PC-9 (cell line): ENCODE data around the gene STXBP2. TPM values are rescaled to one million over a fixed set of nuclear protein-coding genes. Genes with fewer than 3 reads are reported as not detected.
A peak's percentile ranks its signal among the peaks of the same experiment; 100 is the strongest.

Experiments used
- BruUV-seq: library from RNA; stranded (reverse); fragments of 400-500 nt; replicated peaks from 2 replicates; lab custom pipeline; 2021; lab: Mats Ljungman, UMichigan
- CTCF ChIA-PET: fragments of 300-600 bp; sonication (Branson Sonifier 250); formaldehyde crosslinking; loops from one replicate; lab custom pipeline; 2022; ENCODE audit warnings: antibody characterized with exemption; lab: Charles Lee
- POLR2A ChIA-PET: fragments of 300-600 bp; sonication (Branson Sonifier 250); formaldehyde crosslinking; loops from one replicate; lab custom pipeline; 2022; ENCODE audit warnings: antibody characterized with exemption; ENCODE audit not compliant: unreplicated experiment; lab: Charles Lee
- DNase-seq, 2 experiments: peaks; one replicate each; pipeline versions ENCODE4 v3.0.0 to v3.0.0-alpha.2; 2015 to 2022; ENCODE audit warnings: mixed read lengths in 1 of 2
- H2AFZ ChIP-seq: fragments of 200-600 bp; sonication (generic); 2 replicates; pipeline ENCODE4 v1.8.1; 2017; ENCODE audit warnings: antibody characterized with exemption
- H3F3A ChIP-seq: fragments of 200-600 bp; sonication (generic); 2 replicates; pipeline ENCODE4 v1.8.1; 2017; ENCODE audit warnings: antibody characterized with exemption, mild to moderate bottlenecking, low read depth; ENCODE audit not compliant: insufficient read depth
- H3K27ac ChIP-seq: fragments of 200-600 bp; sonication (generic); 2 replicates; pipeline ENCODE4 v1.6.1; 2016; ENCODE audit warnings: mixed run types
- H3K27me3 ChIP-seq: fragments of 200-600 bp; sonication (generic); 2 replicates; pipeline ENCODE4 v1.6.1; 2016; ENCODE audit warnings: low read depth, mixed run types; ENCODE audit not compliant: insufficient read depth
- H3K36me3 ChIP-seq: fragments of 200-600 bp; sonication (generic); 2 replicates; pipeline ENCODE4 v1.6.1; 2016; ENCODE audit warnings: low read depth, mixed run types
- H3K4me1 ChIP-seq: fragments of 200-600 bp; sonication (generic); replicated peaks from 2 replicates; pipeline ENCODE4 v1.6.1; 2016; ENCODE audit warnings: mixed run types; ENCODE audit not compliant: insufficient read depth
- H3K4me2 ChIP-seq: fragments of 200-600 bp; sonication (generic); 2 replicates; pipeline ENCODE4 v1.6.1; 2017; ENCODE audit warnings: mixed run types
- H3K4me3 ChIP-seq: fragments of 200-600 bp; sonication (generic); 2 replicates; pipeline ENCODE4 v1.6.1; 2016; ENCODE audit warnings: mixed run types
- H3K79me2 ChIP-seq: fragments of 200-600 bp; sonication (generic); 2 replicates; pipeline ENCODE4 v1.6.1; 2017; ENCODE audit warnings: low read depth, mixed run types
- H3K9me2 ChIP-seq: fragments of 200-600 bp; sonication (generic); 2 replicates; pipeline ENCODE4 v1.8.1; 2017; ENCODE audit warnings: mild to moderate bottlenecking; ENCODE audit not compliant: insufficient read depth
- H3K9me3 ChIP-seq: fragments of 200-600 bp; sonication (generic); 2 replicates; pipeline ENCODE4 v1.8.1; 2016; ENCODE audit warnings: low read depth; ENCODE audit not compliant: insufficient read depth
- H4K20me1 ChIP-seq: fragments of 200-600 bp; sonication (generic); 2 replicates; pipeline ENCODE4 v1.8.1; 2017; ENCODE audit not compliant: insufficient read depth
- CTCF ChIP-seq: fragments of 200-600 bp; sonication (generic); conservative IDR thresholded peaks from 2 replicates; pipeline ENCODE4 v1.6.1; 2017; ENCODE audit warnings: mixed run types, antibody characterized with exemption, mild to moderate bottlenecking, moderate library complexity
- EZH2 ChIP-seq: fragments of 200-600 bp; sonication (generic); IDR thresholded peaks from 2 replicates; pipeline ENCODE4 v1.8.0; 2017; ENCODE audit warnings: antibody characterized with exemption, low read depth
- intact Hi-C: fragments of 100-400 bp; cut with micrococcal nuclease; formaldehyde crosslinking; loops from one replicate; pipeline ENCODE4 v1.10.0; 2022; ENCODE audit not compliant: unreplicated experiment
- total RNA-seq: library from RNA; stranded (reverse); gene quantifications from 2 replicates; pipeline ENCODE4 v1.2.3, GENCODE V29; 2021

The STXBP2 gene
- total RNA-seq, 1 experiment from 2014 or later: 148 TPM

DNA sequence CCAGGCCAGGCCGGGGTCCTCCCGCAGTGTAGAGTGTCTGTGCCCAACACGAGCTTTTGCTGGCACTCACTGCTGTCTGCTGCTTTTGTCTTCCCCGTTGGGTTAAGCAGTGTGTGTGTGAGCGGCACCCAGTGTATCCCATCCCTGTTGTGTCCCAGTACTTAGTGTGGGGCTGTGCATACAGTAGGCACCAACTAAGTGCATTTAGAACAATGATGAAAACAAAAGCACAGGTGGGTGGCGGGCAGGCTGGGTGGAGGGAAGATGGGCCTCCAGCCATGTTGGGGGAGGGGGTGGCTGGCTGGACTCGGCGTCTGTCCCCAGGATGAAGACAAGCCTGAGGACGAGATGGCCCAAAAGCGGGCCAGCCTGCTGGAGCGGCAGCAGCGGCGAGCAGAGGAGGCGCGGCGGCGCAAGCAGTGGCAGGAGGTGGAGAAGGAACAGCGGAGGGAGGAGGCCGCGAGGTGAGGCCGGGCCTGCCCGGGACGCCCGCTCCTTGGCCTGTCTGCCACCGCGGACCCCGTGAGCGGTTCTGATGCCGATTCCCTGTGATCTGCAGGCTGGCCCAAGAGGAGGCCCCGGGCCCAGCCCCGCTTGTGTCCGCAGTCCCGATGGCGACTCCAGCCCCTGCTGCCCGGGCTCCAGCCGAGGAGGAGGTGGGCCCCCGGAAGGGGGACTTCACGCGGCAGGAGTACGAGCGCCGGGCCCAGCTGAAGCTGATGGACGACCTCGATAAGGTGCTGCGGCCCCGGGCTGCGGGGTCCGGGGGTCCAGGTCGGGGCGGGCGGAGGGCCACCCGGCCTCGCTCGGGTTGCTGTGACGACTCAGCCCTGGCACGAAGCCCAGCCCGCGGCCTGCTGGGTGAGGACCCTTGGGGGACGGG, 21.8 kb upstream of the STXBP2 start:
- Histone ChIP-seq H3K36me3 (peaks cover 6% of the 10 kb centered on the region; the same call in 1 of the 2 replicates), H3K79me2 (no peaks in the 10 kb centered on the region), H3K27ac (no peak overlapping the region), H3K4me3 (no peak overlapping the region), H3K9me2 (no peaks in the 10 kb centered on the region), H3F3A (peaks cover 28% of the 10 kb centered on the region), H3K4me1 (peaks cover 28% of the 10 kb centered on the region), H3K4me2 (no peak overlapping the region), H3K27me3 (no peaks in the 10 kb centered on the region), H2AFZ (no peak overlapping the region), H3K9me3 (no peaks in the 10 kb centered on the region), H4K20me1 (no peaks in the 10 kb centered on the region; the same call in 1 of the 2 replicates)
- BruUV-seq: no TSS peak
- ChIA-PET CTCF (no interaction called here), POLR2A (no interaction called here)
- peak in 1 of 2 experiments; percentile 26 for DNase-seq
- no peak for TF ChIP-seq CTCF
- TF ChIP-seq EZH2: no peak
- intact Hi-C loops: no loop called here

DNA sequence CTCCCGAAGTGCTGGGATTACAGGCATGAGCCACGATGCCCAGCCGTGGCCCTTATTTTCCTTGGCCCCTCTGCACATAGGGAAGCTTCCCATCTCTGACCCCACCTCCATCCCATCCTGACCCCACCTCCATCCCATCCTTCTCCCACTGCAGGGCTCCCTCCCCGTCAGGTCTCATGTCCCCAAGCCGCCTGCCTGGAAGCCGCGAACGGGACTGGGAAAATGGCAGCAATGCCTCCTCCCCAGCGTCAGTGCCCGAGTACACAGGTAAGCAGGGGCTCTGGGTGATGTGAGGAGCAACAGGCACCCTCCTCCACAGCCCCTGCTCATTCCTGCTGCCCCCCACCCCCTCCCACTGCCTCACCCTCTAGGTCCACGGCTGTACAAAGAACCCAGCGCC, 19.7 kb upstream of the STXBP2 start:
- no TSS peak for BruUV-seq
- H3K36me3 ChIP-seq: peaks cover 11% of the 10 kb centered on the region; the same call in 1 of the 2 replicates
- H4K20me1 ChIP-seq: no peaks in the 10 kb centered on the region
- H2AFZ ChIP-seq: no peak overlapping the region
- intact Hi-C loops: no loop called here
- no peaks in the 10 kb centered on the region for H3K9me3 ChIP-seq
- no peaks in the 10 kb centered on the region for H3K79me2 ChIP-seq
- DNase-seq: peak in 1 of 2 experiments; percentile 25
- peaks cover 30% of the 10 kb centered on the region for H3K4me1 ChIP-seq
- no peak for TF ChIP-seq EZH2
- TF ChIP-seq CTCF: no peak
- H3K4me3 ChIP-seq: no peak overlapping the region
- peaks cover 31% of the 10 kb centered on the region for H3F3A ChIP-seq
- no peaks in the 10 kb centered on the region for H3K9me2 ChIP-seq
- ChIA-PET CTCF (no interaction called here), POLR2A (interaction anchor here (0.5 to 0.7 kb wide), 2 partner anchors 21 to 1252 kb away, joined by 15 to 30 read pairs; no protein-coding TSS in a partner anchor)
- no peak overlapping the region for H3K4me2 ChIP-seq
- H3K27me3 ChIP-seq: no peaks in the 10 kb centered on the region
- H3K27ac ChIP-seq: no peak overlapping the region

GRCh38 chr19:7617735-7618134, 19.2 kb upstream of the STXBP2 start:
- BruUV-seq: no TSS peak
- Histone ChIP-seq H3K9me3 (no peaks in the 10 kb centered on the region), H4K20me1 (no peaks in the 10 kb centered on the region), H3K4me3 (no peak overlapping the region), H3K9me2 (no peaks in the 10 kb centered on the region), H3K4me1 (peaks cover 30% of the 10 kb centered on the region), H3F3A (peaks cover 31% of the 10 kb centered on the region), H3K36me3 (peaks cover 11% of the 10 kb centered on the region; the same call in 1 of the 2 replicates), H3K27ac (peak overlapping the region; percentile 81), H3K27me3 (no peaks in the 10 kb centered on the region), H2AFZ (no peak overlapping the region), H3K79me2 (no peaks in the 10 kb centered on the region), H3K4me2 (peak overlapping the region; percentile 71; the same call in 1 of the 2 replicates)
- intact Hi-C loops: loop anchor here (2.0 kb wide), 2 partner anchors 49 to 61 kb away; no protein-coding TSS in a partner anchor
- TF ChIP-seq EZH2 (no peak), CTCF (no peak)
- POLR2A ChIA-PET: interaction anchor here (0.5 kb wide), 1 partner anchor 1253 kb away, joined by 15 read pairs; no protein-coding TSS in a partner anchor
- no peak for DNase-seq
- CTCF ChIA-PET: interaction anchor here (2.0 kb wide), 1 partner anchor 49 kb away, joined by 10 read pairs; no protein-coding TSS in a partner anchor
